ENCODE data around the gene NDUFS2.

Gene NDUFS2

DNA sequence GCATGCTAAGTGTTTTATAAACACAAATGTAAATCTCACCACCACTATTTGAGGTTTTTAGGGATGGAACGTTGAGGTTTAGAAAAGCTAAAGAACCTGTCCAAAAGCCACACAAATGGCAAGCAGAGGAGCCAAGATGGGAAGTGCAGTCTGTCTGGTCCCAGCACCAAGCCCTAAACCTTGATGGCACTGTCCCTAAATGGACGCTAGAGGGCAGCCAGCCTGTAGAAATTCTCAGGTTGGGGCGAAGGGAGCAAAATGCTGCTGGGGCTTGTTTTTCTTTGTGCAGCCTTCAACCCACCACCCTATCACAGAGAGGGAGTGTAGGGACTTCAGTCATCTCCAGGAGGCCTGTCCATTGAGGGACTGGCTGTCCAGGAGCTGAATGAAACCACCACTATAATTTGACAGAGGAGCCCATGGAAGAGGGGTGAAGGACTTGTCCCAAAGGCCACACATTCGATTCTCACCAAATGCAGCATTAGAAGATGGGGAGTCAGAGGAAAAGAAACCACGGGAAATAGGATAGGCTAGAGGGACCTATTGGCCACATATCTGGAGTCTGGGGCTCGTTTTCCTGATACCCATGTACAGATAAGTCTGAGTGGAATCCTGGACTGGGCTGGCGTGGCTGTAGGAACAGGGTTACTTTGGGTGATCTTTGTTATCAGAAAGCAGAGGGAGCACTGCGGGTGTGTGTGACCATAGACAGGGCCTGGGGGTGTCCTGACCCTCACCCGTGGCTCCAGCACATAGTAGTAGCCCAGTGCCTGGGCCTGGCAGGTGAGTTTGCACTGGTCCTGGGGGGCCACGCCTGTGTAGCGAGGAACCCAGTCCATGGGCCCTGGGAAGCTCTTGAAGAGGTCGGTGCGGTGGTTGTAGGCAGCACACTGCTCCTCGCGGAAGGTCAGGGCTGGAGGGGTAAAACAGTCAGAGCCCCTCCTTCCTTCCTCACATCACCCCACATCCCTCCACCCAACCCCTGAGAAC is 9.4 kb upstream of the NDUFS2 start:
- no peak for TF ChIP-seq TARDBP (IDR thresholded peaks at IDR 0.05)
- no peak for TF ChIP-seq FOXA1 (IDR thresholded peaks at IDR 0.05)
- no peak for TF ChIP-seq PKNOX1 (IDR thresholded peaks at IDR 0.05)
- no peak for TF ChIP-seq L3MBTL2 (conservative IDR thresholded peaks at IDR 0.05)
- TF ChIP-seq SP1 (IDR thresholded peaks at IDR 0.05) = no peak
- TF ChIP-seq LEF1 (IDR thresholded peaks at IDR 0.05; ENCODE audit: borderline replicate concordance) = no peak
- TF ChIP-seq ZNF384 (IDR thresholded peaks at IDR 0.05) = no peak
- no peak for TF ChIP-seq SUZ12 (IDR thresholded peaks at IDR 0.05)
- TF ChIP-seq FOXM1 (IDR thresholded peaks at IDR 0.05; ENCODE audit: borderline replicate concordance) = no peak
- TF ChIP-seq HDGF (IDR thresholded peaks at IDR 0.05; ENCODE audit: borderline replicate concordance) = no peak
- ChIA-PET CTCF (interaction anchor here (0.5 to 2.2 kb wide), 6 partner anchors 9 to 181 kb away, joined by 3 to 9 read pairs (median 4); partner anchors contain the start of genes NDUFS2, PPOX and TOMM40L), POLR2A (interaction anchor here (2.4 kb wide), 1 partner anchor 10 kb away, joined by 13 read pairs; the partner anchor contains the start of gene NDUFS2)
- DNase-seq (ENCODE audit: extremely low spot score) = peak; percentile 86

GRCh38 chr1:161193561-161194235 is 8.5 kb upstream of the NDUFS2 start:
- TF ChIP-seq ZNF384 (IDR thresholded peaks at IDR 0.05) (no peak), CTBP1 (IDR thresholded peaks at IDR 0.05; ENCODE audit: borderline replicate concordance) (no peak), BHLHE40 (IDR thresholded peaks at IDR 0.05; ENCODE audit: borderline replicate concordance) (no peak), ARNT (IDR thresholded peaks at IDR 0.05) (no peak), L3MBTL2 (conservative IDR thresholded peaks at IDR 0.05) (no peak), FOXM1 (IDR thresholded peaks at IDR 0.05; ENCODE audit: borderline replicate concordance) (no peak), ELF4 (IDR thresholded peaks at IDR 0.05) (no peak), FOXK2 (IDR thresholded peaks at IDR 0.05) (no peak), FOXA1 (IDR thresholded peaks at IDR 0.05) (no peak), TARDBP (IDR thresholded peaks at IDR 0.05) (no peak), PKNOX1 (IDR thresholded peaks at IDR 0.05) (no peak), SP1 (IDR thresholded peaks at IDR 0.05) (no peak), SUZ12 (IDR thresholded peaks at IDR 0.05) (no peak), LEF1 (IDR thresholded peaks at IDR 0.05; ENCODE audit: borderline replicate concordance) (no peak), NFRKB (IDR thresholded peaks at IDR 0.05) (no peak), HDGF (IDR thresholded peaks at IDR 0.05; ENCODE audit: borderline replicate concordance) (no peak)
- POLR2A ChIA-PET = interaction anchor here (2.4 kb wide), 1 partner anchor 9 kb away, joined by 13 read pairs; the partner anchor contains the start of gene NDUFS2
- DNase-seq (ENCODE audit: extremely low spot score) = no peak
- CTCF ChIA-PET = interaction anchor here (0.5 to 1.8 kb wide), 2 partner anchors 8 to 10 kb away, joined by 3 to 9 read pairs; partner anchors contain the start of gene NDUFS2

DNA sequence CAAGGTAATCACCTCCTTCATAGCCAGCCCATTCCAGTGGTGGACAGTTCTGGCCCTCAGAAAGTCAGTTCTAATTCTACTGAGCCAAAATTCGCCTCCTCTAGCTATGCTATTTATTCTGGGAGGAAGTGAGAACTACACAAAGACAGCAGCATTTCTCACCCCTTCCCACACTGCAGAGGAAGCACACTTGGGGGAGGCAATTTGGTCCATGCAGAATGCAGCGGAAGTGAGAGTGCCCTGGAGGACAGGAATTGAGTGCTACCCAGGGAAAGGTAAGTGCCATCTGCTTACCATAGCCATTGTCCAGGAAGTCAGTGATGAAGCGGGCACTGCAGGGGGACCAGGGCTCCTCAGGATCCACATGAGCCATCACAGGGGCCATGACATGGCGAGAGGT is 7.0 kb upstream of the NDUFS2 start:
- ChIA-PET POLR2A (no interaction called here), CTCF (no interaction called here)
- TF ChIP-seq SUZ12 (IDR thresholded peaks at IDR 0.05) = no peak
- TF ChIP-seq ZNF384 (IDR thresholded peaks at IDR 0.05) = no peak
- no peak for TF ChIP-seq LEF1 (IDR thresholded peaks at IDR 0.05; ENCODE audit: borderline replicate concordance)
- no peak for TF ChIP-seq L3MBTL2 (conservative IDR thresholded peaks at IDR 0.05)
- TF ChIP-seq ARNT (IDR thresholded peaks at IDR 0.05) = no peak
- TF ChIP-seq HDGF (IDR thresholded peaks at IDR 0.05; ENCODE audit: borderline replicate concordance) = no peak
- no peak for DNase-seq (ENCODE audit: extremely low spot score)

DNA sequence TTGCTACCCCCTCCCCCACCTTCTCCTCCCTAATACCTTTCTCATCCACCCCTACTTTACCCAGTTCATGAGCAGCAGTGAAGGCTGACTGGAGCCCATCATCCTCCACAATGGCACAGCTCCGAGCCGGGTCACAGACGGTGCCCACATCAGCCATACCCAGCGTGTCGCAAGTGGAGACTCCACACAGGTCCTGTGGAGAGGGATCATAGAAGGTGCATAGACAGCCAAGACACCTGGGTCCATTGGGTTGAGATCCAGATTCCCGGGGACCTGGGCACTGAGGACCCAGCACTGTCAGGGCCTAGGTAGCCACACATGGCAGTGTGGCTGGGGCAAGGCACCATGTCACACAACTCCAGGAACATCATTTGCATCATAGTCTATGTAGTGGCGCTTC is 6.1 kb upstream of the NDUFS2 start:
- TF ChIP-seq L3MBTL2 (conservative IDR thresholded peaks at IDR 0.05) (no peak), FOXK2 (IDR thresholded peaks at IDR 0.05) (no peak), PKNOX1 (IDR thresholded peaks at IDR 0.05) (no peak), NFRKB (IDR thresholded peaks at IDR 0.05) (no peak), BHLHE40 (IDR thresholded peaks at IDR 0.05; ENCODE audit: borderline replicate concordance) (no peak), FOXM1 (IDR thresholded peaks at IDR 0.05; ENCODE audit: borderline replicate concordance) (no peak), ELF4 (IDR thresholded peaks at IDR 0.05) (no peak), HDGF (IDR thresholded peaks at IDR 0.05; ENCODE audit: borderline replicate concordance) (no peak), SP1 (IDR thresholded peaks at IDR 0.05) (no peak), FOXA1 (IDR thresholded peaks at IDR 0.05) (no peak)
- DNase-seq (ENCODE audit: extremely low spot score) = no peak
- CTCF ChIA-PET = no interaction called here
- POLR2A ChIA-PET = no interaction called here

GRCh38 chr1:161196521-161197451 is 5.4 kb upstream of the NDUFS2 start:
- TF ChIP-seq HDGF (IDR thresholded peaks at IDR 0.05; ENCODE audit: borderline replicate concordance) = no peak
- TF ChIP-seq TARDBP (IDR thresholded peaks at IDR 0.05) = no peak
- TF ChIP-seq FOXM1 (IDR thresholded peaks at IDR 0.05; ENCODE audit: borderline replicate concordance) = no peak
- TF ChIP-seq BHLHE40 (IDR thresholded peaks at IDR 0.05; ENCODE audit: borderline replicate concordance) = no peak
- no peak for TF ChIP-seq ELF4 (IDR thresholded peaks at IDR 0.05)
- no peak for TF ChIP-seq PKNOX1 (IDR thresholded peaks at IDR 0.05)
- no peak for TF ChIP-seq NFRKB (IDR thresholded peaks at IDR 0.05)
- no peak for TF ChIP-seq SP1 (IDR thresholded peaks at IDR 0.05)
- TF ChIP-seq CTBP1 (IDR thresholded peaks at IDR 0.05; ENCODE audit: borderline replicate concordance) = no peak
- TF ChIP-seq SUZ12 (IDR thresholded peaks at IDR 0.05) = no peak
- ChIA-PET POLR2A (interaction anchor here (1.0 kb wide), 1 partner anchor 193 kb away, joined by 3 read pairs; no protein-coding TSS in a partner anchor), CTCF (interaction anchor here (0.6 kb wide), 1 partner anchor 194 kb away, joined by 3 read pairs; no protein-coding TSS in a partner anchor)
- DNase-seq (ENCODE audit: extremely low spot score) = no peak

All from HEK293T (cell line).